Left lung (tissue), 14 donors: Measurements from ENCODE around the gene GSTM5. TPM values are rescaled to one million over a fixed set of nuclear protein-coding genes. Genes with fewer than 3 reads are reported as not detected.
A peak's percentile ranks its signal among the peaks of the same experiment; 100 is the strongest.
"Not testable (repeated sequence)": the region's sequence is repeated elsewhere in the genome, so short reads cannot be mapped to it uniquely, and the experiment has no call there.

Source experiments
- ATAC-seq: fragments of 200-7000 bp; cut with Tn5 transposase; one replicate; pipeline ENCODE4 v1.9.1; 2020; ENCODE audit warnings: moderate library complexity
- DNase-seq, 4 donors: peaks; one replicate each; pipeline ENCODE4 v3.0.0-alpha.2; 2013 to 2020
- H3K27ac ChIP-seq, 2 donors: fragments of 200-600 bp; sonication (generic) in 1 of 2; one replicate each; pipeline versions ENCODE4 v1.5.0 to v1.8.0; 2020 to 2021
- H3K27me3 ChIP-seq, 2 donors: fragments of 200-600 bp; sonication (generic) in 1 of 2; one replicate each; pipeline versions ENCODE4 v1.5.0 to v1.8.0; 2020 to 2021
- H3K36me3 ChIP-seq, 2 donors: fragments of 200-600 bp; sonication (generic) in 1 of 2; one replicate each; pipeline versions ENCODE4 v1.5.0 to v1.8.0; 2020 to 2021
- H3K4me1 ChIP-seq, 2 donors: fragments of 200-600 bp; one replicate each; pipeline ENCODE4 v1.8.0; 2021
- H3K4me3 ChIP-seq, 2 donors: fragments of 200-600 bp; sonication (generic) in 1 of 2; one replicate each; pipeline versions ENCODE4 v1.5.0 to v1.8.0; 2020 to 2021; ENCODE audit warnings: mild to moderate bottlenecking in 1 of 2
- H3K9me3 ChIP-seq, 2 donors: fragments of 200-600 bp; sonication (generic) in 1 of 2; one replicate each; pipeline versions ENCODE4 v1.5.0 to v1.8.0; 2020 to 2021
- CTCF ChIP-seq, 2 donors: fragments of 200-600 bp; sonication (generic) in 1 of 2; IDR thresholded peaks; one replicate each; pipeline versions ENCODE4 v1.5.0 to v1.8.0; 2021; ENCODE audit warnings: antibody characterized with exemption in 2 of 2
- intact Hi-C, 2 donors: fragments of 100-400 bp; cut with DNase I; formaldehyde crosslinking; loops; one replicate each; pipeline versions ENCODE4 v1.11.2 to v1.14.2; 2022
- long read RNA-seq, 12 donors: library from polyadenylated mRNA in 2 of 12; unstranded in 2 of 12; transcript quantifications; one replicate each; pipeline ENCODE4 v2.0.0 and lab custom pipeline, GENCODE V29; 2019 to 2026
- polyA plus RNA-seq, 6 donors: library from polyadenylated mRNA; unstranded; fragments of 120-200 nt; gene quantifications; one replicate each; pipeline ENCODE4 v1.2.1, GENCODE V29; 2013; ENCODE audit not compliant: insufficient read length in 6 of 6
- total RNA-seq, 2 donors: library from RNA; stranded (reverse); fragmentation: NEBNext Ultra II Directional; extraction: Animal tissue kit (Norgen Biotek cat#: 25700); gene quantifications; one replicate each; pipeline ENCODE4 v1.2.1, GENCODE V29; 2021
- donor health status: DM: no; HTN: yes; CAD: no.
- donor health status: DM: no; HTN: no; CAD: no.

GSTM5 gene
- total RNA-seq (10 to 100 TPM in 1 of 2 donors, 1 to 10 TPM in 1; 8.4 to 11.6 TPM), polyA plus RNA-seq (10 to 100 TPM; 56.3 to 91.2 (median 65.1) TPM)
- long read RNA-seq, donor 1, transcript GSTM5-201 (8 exons, 1,555 nt), result major isoform, 8 of 47 reads
- long read RNA-seq, donor 1, partial matches to known transcripts, result 29 of 47 reads
- long read RNA-seq, donor 1, other reads (novel, unspliced or antisense), result 9 of 47 reads
- long read RNA-seq, donor 2, transcript GSTM5-201 (8 exons, 1,555 nt), result major isoform, 15 of 34 reads
- long read RNA-seq, donor 2, partial matches to known transcripts, result 17 of 34 reads
- long read RNA-seq, donor 2, other reads (novel, unspliced or antisense), result 0 of 34 reads
- long read RNA-seq, donor 3, transcript GSTM5-201 (8 exons, 1,555 nt), result major isoform, 8 of 162 reads
- long read RNA-seq, donor 3, partial matches to known transcripts, result 80 of 162 reads
- long read RNA-seq, donor 3, other reads (novel, unspliced or antisense), result 73 of 162 reads
- long read RNA-seq, donor 4, transcript GSTM5-201 (8 exons, 1,555 nt), result major isoform, 9 of 16 reads
- long read RNA-seq, donor 4, partial matches to known transcripts, result 0 of 16 reads
- long read RNA-seq, donor 4, other reads (novel, unspliced or antisense), result 6 of 16 reads
- long read RNA-seq, donor 5, transcript GSTM5-201 (8 exons, 1,555 nt), result major isoform, 6 of 25 reads
- long read RNA-seq, donor 5, partial matches to known transcripts, result 10 of 25 reads
- long read RNA-seq, donor 5, other reads (novel, unspliced or antisense), result 6 of 25 reads
- long read RNA-seq, donor 6, full-length matches to known transcripts, result 10 of 195 reads
- long read RNA-seq, donor 6, partial matches to known transcripts, result 103 of 195 reads
- long read RNA-seq, donor 6, other reads (novel, unspliced or antisense), result 82 of 195 reads
- long read RNA-seq, donor 7, transcript GSTM5-201 (8 exons, 1,555 nt), result major isoform, 5 of 26 reads
- long read RNA-seq, donor 7, partial matches to known transcripts, result 19 of 26 reads
- long read RNA-seq, donor 7, other reads (novel, unspliced or antisense), result 0 of 26 reads
- long read RNA-seq, donor 8, full-length matches to known transcripts, result 13 of 13 reads
- long read RNA-seq, donor 8, partial matches to known transcripts, result 0 of 13 reads
- long read RNA-seq, donor 8, other reads (novel, unspliced or antisense), result 0 of 13 reads
- long read RNA-seq, donor 9, result 0 reads
- long read RNA-seq, donor 10, transcript GSTM5-201 (8 exons, 1,555 nt), result major isoform, 18 of 26 reads
- long read RNA-seq, donor 10, partial matches to known transcripts, result 0 of 26 reads
- long read RNA-seq, donor 10, other reads (novel, unspliced or antisense), result 8 of 26 reads
- long read RNA-seq, donor 11, partial matches to known transcripts, result 147 of 161 reads
- long read RNA-seq, donor 11, other reads (novel, unspliced or antisense), result 11 of 161 reads
- long read RNA-seq, donor 12, transcript GSTM5-201 (8 exons, 1,555 nt), result major isoform, 7 of 154 reads
- long read RNA-seq, donor 12, partial matches to known transcripts, result 49 of 154 reads
- long read RNA-seq, donor 12, other reads (novel, unspliced or antisense), result 97 of 154 reads

- DNase-seq, result peak; percentile 36 to 74 (median 62)
Observed at GRCh38 chr1:109711593-109712320, at the start of gene GSTM5. Gene GSTM5, plus strand, starts transcription at chr1:109712251. Its CDS starts 62 bp downstream, at chr1:109712313.

GRCh38 chr1:109664671-109665070 is 47.4 kb upstream of the GSTM5 start:
- peaks cover 0 to 15% of the 10 kb centered on the region in 2 donors for H3K4me1 ChIP-seq
- ATAC-seq (no peak), DNase-seq (no peak)
- no peak for TF ChIP-seq CTCF (IDR thresholded peaks at IDR 0.05)
- H3K27me3 ChIP-seq, result no peaks in the 10 kb centered on the region
- H3K4me3 ChIP-seq, result no peak overlapping the region
- H3K36me3 ChIP-seq, result peaks cover 0 to 6% of the 10 kb centered on the region in 2 donors
- H3K9me3 ChIP-seq, result no peaks in the 10 kb centered on the region
- H3K27ac ChIP-seq, result no peak overlapping the region
- intact Hi-C loops, result no loop called here

More at GRCh38 chr1:109711593-109712320, at the start of gene GSTM5:
- Histone ChIP-seq H3K27ac (peak within 1 kb of the TSS; percentile 7 to 66), H3K4me3 (peak within 1 kb of the TSS; percentile 13 to 21), H3K9me3 (peaks cover 0 to 18% of the 10 kb centered on the region in 2 donors)
- H3K36me3 ChIP-seq, H3K27me3 ChIP-seq, H3K4me1 ChIP-seq, intact Hi-C loops: not testable (repeated sequence)
- peak; percentile 86 for ATAC-seq

GRCh38 chr1:109667452-109668122 is 44.5 kb upstream of the GSTM5 start, which contains the start of gene GSTM2:
Gene GSTM2, plus strand, starts transcription at chr1:109668057. Its CDS starts 59 bp downstream, at chr1:109668116.
- Histone ChIP-seq H3K4me3 (peak within 1 kb of the TSS; percentile 27 to 44), H3K36me3 (no peaks in the 10 kb centered on the region), H3K4me1 (peaks cover 0 to 15% of the 10 kb centered on the region in 2 donors), H3K27ac (no peak within 1 kb of the TSS), H3K9me3 (no peaks in the 10 kb centered on the region), H3K27me3 (no peaks in the 10 kb centered on the region)
- DNase-seq, result peak; percentile 91 to 98 (median 94)
- intact Hi-C loops, result no loop called here
- TF ChIP-seq CTCF (IDR thresholded peaks at IDR 0.05), result no peak
- peak; percentile 100 for ATAC-seq

- Histone ChIP-seq H3K4me1 (peaks cover 0 to 15% of the 10 kb centered on the region in 2 donors), H3K4me3 (peak overlapping the region; percentile 27 to 44), H3K27ac (no peak overlapping the region), H3K36me3 (no peaks in the 10 kb centered on the region), H3K27me3 (no peaks in the 10 kb centered on the region), H3K9me3 (no peaks in the 10 kb centered on the region)
- ATAC-seq (peak; percentile 18), DNase-seq (no peak)
- no peak for TF ChIP-seq CTCF (IDR thresholded peaks at IDR 0.05)
- intact Hi-C loops, result no loop called here
Observed at GRCh38 chr1:109668123-109668775, 43.8 kb upstream of the GSTM5 start.
